ENCODE measurements around the gene CCDC112.

The CCDC112 gene

GRCh38 chr5:115295777-115296123, 704 bp downstream of the CCDC112 start:
- Histone ChIP-seq H3K4me3 (ENCODE audit: low read length) (peak overlapping the region; percentile 86), H3K36me3 (replicated peaks; ENCODE audit: insufficient read depth, low read length) (no peaks in the 10 kb centered on the region), H3K4me2 (ENCODE audit: low read depth, low read length) (peak overlapping the region; percentile 97), H3K27me3 (replicated peaks; ENCODE audit: insufficient read depth, low read length) (no peaks in the 10 kb centered on the region), H2AFZ (ENCODE audit: low read length) (peak overlapping the region; percentile 95), H3K4me1 (ENCODE audit: low read length) (no peaks in the 10 kb centered on the region), H3K9me3 (replicated peaks; ENCODE audit: insufficient read depth, low read length) (no peaks in the 10 kb centered on the region), H3K27ac (ENCODE audit: low read length) (peak overlapping the region; percentile 57; the same call in 1 of the 2 replicates), H3K79me2 (ENCODE audit: low read length) (peaks cover 17% of the 10 kb centered on the region), H3K9ac (ENCODE audit: low read length) (peak overlapping the region; percentile 65), H3K9me2 (replicated peaks; ENCODE audit: insufficient read depth, low read length) (no peaks in the 10 kb centered on the region), H4K20me1 (ENCODE audit: insufficient read depth, low read length) (no peaks in the 10 kb centered on the region), H3F3A (ENCODE audit: insufficient read depth, low read length) (0 out of 2 replicates have a peak, but pooled peaks cover 5% of the 10 kb centered on the region)
- TF ChIP-seq CTCF (IDR thresholded peaks at IDR 0.05; ENCODE audit: low read length): no peak
- no peak for TF ChIP-seq EZH2phosphoT487 (IDR thresholded peaks at IDR 0.05; ENCODE audit: low read length)
- TF ChIP-seq EZH2 (optimal IDR thresholded peaks at IDR 0.05; ENCODE audit: low read depth, low read length): no peak
- no peak for DNase-seq

- H3K9me2 ChIP-seq (replicated peaks; ENCODE audit: insufficient read depth, low read length): no peaks in the 10 kb centered on the region
- no peaks in the 10 kb centered on the region for H4K20me1 ChIP-seq (ENCODE audit: insufficient read depth, low read length)
- H3K79me2 ChIP-seq (ENCODE audit: low read length): peaks cover 20% of the 10 kb centered on the region
- no peak overlapping the region for H3K4me2 ChIP-seq (ENCODE audit: low read depth, low read length)
- no peak overlapping the region for H3K27ac ChIP-seq (ENCODE audit: low read length)
- H3K4me3 ChIP-seq (ENCODE audit: low read length): no peak overlapping the region
- H2AFZ ChIP-seq (ENCODE audit: low read length): no peak overlapping the region
- no peaks in the 10 kb centered on the region for H3K9me3 ChIP-seq (replicated peaks; ENCODE audit: insufficient read depth, low read length)
- DNase-seq: no peak
- no peaks in the 10 kb centered on the region for H3K4me1 ChIP-seq (ENCODE audit: low read length)
- H3K27me3 ChIP-seq (replicated peaks; ENCODE audit: insufficient read depth, low read length): no peaks in the 10 kb centered on the region
- no peaks in the 10 kb centered on the region for H3F3A ChIP-seq (ENCODE audit: insufficient read depth, low read length)
- H3K36me3 ChIP-seq (replicated peaks; ENCODE audit: insufficient read depth, low read length): no peaks in the 10 kb centered on the region
- TF ChIP-seq EZH2phosphoT487 (IDR thresholded peaks at IDR 0.05; ENCODE audit: low read length) (no peak), CTCF (IDR thresholded peaks at IDR 0.05; ENCODE audit: low read length) (no peak), EZH2 (optimal IDR thresholded peaks at IDR 0.05; ENCODE audit: low read depth, low read length) (no peak)
- H3K9ac ChIP-seq (ENCODE audit: low read length): no peak overlapping the region
Observed at GRCh38 chr5:115291397-115291796, 5.1 kb downstream of the CCDC112 start.

- Histone ChIP-seq H3K9me3 (replicated peaks; ENCODE audit: insufficient read depth, low read length) (no peaks in the 10 kb centered on the region), H3K9me2 (replicated peaks; ENCODE audit: insufficient read depth, low read length) (no peaks in the 10 kb centered on the region), H3K27me3 (replicated peaks; ENCODE audit: insufficient read depth, low read length) (no peaks in the 10 kb centered on the region), H4K20me1 (ENCODE audit: insufficient read depth, low read length) (no peaks in the 10 kb centered on the region), H3K9ac (ENCODE audit: low read length) (no peak overlapping the region), H3K4me2 (ENCODE audit: low read depth, low read length) (no peak overlapping the region), H3K4me3 (ENCODE audit: low read length) (no peak overlapping the region), H3K79me2 (ENCODE audit: low read length) (peaks cover 3% of the 10 kb centered on the region; the same call in 1 of the 2 replicates), H3K4me1 (ENCODE audit: low read length) (no peaks in the 10 kb centered on the region), H3F3A (ENCODE audit: insufficient read depth, low read length) (no peaks in the 10 kb centered on the region), H2AFZ (ENCODE audit: low read length) (no peak overlapping the region), H3K27ac (ENCODE audit: low read length) (no peak overlapping the region), H3K36me3 (replicated peaks; ENCODE audit: insufficient read depth, low read length) (no peaks in the 10 kb centered on the region)
- no peak for DNase-seq
- TF ChIP-seq EZH2 (optimal IDR thresholded peaks at IDR 0.05; ENCODE audit: low read depth, low read length) (no peak), CTCF (IDR thresholded peaks at IDR 0.05; ENCODE audit: low read length) (no peak), EZH2phosphoT487 (IDR thresholded peaks at IDR 0.05; ENCODE audit: low read length) (no peak)
Observed at GRCh38 chr5:115289104-115289503, 7.3 kb downstream of the CCDC112 start.

Measured in MM.1S (cell line).